ENCODE results near the gene TMEM25.
"Not testable (repeated sequence)": the region's sequence is repeated elsewhere in the genome, so short reads cannot be mapped to it uniquely, and the experiment has no call there.

DNA sequence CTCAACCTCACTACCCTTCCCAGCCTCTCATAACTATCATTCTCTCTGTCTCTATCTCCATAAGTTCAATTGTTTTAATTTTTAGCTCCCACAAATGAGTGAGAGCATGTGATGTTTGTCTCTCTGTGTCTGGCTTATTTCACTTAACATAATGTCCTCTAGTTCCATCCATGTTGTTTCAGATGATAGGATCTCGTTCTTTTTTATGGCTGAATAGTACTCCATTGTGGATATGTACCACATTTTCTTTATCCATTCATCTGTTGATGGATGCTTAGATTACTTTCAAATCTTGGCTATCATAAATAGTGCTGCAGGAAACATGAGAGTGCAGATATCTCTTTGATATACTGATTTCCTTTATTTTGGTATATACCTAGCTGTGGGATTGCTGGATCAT lies 49.8 kb upstream of the TMEM25 start:
- TF ChIP-seq, protein P1, sequence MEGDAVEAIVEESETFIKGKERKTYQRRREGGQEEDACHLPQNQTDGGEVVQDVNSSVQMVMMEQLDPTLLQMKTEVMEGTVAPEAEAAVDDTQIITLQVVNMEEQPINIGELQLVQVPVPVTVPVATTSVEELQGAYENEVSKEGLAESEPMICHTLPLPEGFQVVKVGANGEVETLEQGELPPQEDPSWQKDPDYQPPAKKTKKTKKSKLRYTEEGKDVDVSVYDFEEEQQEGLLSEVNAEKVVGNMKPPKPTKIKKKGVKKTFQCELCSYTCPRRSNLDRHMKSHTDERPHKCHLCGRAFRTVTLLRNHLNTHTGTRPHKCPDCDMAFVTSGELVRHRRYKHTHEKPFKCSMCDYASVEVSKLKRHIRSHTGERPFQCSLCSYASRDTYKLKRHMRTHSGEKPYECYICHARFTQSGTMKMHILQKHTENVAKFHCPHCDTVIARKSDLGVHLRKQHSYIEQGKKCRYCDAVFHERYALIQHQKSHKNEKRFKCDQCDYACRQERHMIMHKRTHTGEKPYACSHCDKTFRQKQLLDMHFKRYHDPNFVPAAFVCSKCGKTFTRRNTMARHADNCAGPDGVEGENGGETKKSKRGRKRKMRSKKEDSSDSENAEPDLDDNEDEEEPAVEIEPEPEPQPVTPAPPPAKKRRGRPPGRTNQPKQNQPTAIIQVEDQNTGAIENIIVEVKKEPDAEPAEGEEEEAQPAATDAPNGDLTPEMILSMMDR (IDR thresholded peaks at IDR 0.05), result not testable (repeated sequence)
- not testable (repeated sequence) for TF ChIP-seq POLR2A (IDR thresholded peaks at IDR 0.05)
